ENCODE data around the gene ZC3H18. TPM values are rescaled to one million over a fixed set of nuclear protein-coding genes. Genes with fewer than 3 reads are reported as not detected.

Gene ZC3H18
- total RNA-seq, 1 donor from 2014 or later, result 18.4 TPM

DNA sequence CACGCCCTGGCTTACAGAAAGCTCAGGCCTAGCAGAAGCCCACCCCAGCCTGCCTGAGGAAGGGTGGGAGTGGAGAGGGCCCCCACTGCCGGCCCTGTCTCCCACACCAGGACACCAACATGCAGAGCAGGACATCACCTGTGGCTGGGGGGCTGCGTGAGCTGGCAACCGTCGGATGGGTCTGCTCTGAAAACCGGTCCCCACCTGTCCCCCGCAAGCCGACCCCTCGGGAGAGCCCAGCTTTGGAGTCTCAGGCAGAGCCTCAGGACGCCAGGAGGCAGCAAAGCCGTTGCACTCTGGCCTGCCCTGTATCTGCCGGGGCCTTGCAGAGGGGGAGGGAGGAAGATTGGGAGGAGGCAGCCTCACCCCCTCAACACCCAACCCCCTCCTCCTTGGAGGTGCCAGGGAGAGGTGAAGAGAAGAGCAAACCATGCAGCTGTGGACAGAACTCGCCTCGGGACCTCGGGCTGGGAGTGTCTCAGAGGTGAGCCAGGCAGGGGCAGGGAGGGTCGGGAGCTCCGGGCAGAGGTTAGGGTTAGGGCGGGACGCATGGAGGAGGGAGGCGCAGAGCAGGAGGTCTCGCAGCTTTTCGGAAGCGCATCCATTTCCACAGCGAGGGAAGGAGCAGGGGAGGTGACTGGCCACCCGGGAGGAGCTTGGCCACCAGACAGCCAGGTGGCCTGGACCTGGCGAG is 30.4 kb upstream of the ZC3H18 start:
- no peak for DNase-seq (ENCODE audit: extremely low spot score in 2 of 2)
- intact Hi-C loops (cut with DNase I), result no loop called here
- Histone ChIP-seq H3K4me1 (peaks cover 10% of the 10 kb centered on the region), H3K4me3 (no peak overlapping the region), H3K27me3 (no peaks in the 10 kb centered on the region), H3K9me3 (no peaks in the 10 kb centered on the region), H3K27ac (no peak overlapping the region), H3K36me3 (no peaks in the 10 kb centered on the region)
- TF ChIP-seq POLR2A (IDR thresholded peaks at IDR 0.05) (no peak), POLR2AphosphoS5 (IDR thresholded peaks at IDR 0.05; ENCODE audit: insufficient read depth in 1 of 2, low read depth in 1 of 2) (no peak)
- TF ChIP-seq, protein P1, sequence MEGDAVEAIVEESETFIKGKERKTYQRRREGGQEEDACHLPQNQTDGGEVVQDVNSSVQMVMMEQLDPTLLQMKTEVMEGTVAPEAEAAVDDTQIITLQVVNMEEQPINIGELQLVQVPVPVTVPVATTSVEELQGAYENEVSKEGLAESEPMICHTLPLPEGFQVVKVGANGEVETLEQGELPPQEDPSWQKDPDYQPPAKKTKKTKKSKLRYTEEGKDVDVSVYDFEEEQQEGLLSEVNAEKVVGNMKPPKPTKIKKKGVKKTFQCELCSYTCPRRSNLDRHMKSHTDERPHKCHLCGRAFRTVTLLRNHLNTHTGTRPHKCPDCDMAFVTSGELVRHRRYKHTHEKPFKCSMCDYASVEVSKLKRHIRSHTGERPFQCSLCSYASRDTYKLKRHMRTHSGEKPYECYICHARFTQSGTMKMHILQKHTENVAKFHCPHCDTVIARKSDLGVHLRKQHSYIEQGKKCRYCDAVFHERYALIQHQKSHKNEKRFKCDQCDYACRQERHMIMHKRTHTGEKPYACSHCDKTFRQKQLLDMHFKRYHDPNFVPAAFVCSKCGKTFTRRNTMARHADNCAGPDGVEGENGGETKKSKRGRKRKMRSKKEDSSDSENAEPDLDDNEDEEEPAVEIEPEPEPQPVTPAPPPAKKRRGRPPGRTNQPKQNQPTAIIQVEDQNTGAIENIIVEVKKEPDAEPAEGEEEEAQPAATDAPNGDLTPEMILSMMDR (IDR thresholded peaks at IDR 0.05), result no peak

DNA sequence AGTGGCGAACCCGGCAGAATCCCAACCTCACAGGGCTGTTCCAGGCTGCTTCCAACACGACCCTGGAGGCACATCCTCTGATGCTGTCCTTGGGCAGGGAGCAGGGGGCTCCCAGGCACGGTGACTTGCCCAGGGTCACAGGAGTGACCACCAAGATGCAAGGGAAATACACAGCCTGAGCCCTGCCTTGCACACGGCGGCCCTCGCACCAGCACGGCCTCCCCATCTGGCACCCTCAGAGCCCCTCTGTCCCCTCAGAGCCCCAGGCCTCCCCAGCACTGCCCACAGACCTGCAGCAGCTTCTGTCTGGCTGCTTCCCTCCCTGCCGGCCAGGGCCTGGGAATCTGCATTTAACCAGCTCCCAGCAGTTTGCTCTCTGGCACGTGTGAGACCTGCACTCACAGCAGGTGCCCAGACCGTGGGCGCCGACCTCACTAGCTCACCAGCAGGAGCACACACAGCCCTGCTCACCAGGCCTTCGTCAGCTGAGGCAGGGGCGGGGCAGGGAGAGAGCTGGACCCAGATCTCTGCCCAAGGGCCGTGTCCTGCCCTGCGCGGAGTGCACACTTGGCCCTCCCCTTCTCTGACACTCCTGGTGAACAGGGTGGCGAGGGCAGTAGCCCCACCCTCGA is 29.7 kb upstream of the ZC3H18 start:
- TF ChIP-seq POLR2A (IDR thresholded peaks at IDR 0.05), result no peak
- TF ChIP-seq, protein P1 (IDR thresholded peaks at IDR 0.05), result no peak
- no peak for TF ChIP-seq POLR2AphosphoS5 (IDR thresholded peaks at IDR 0.05; ENCODE audit: insufficient read depth in 1 of 2, low read depth in 1 of 2)
- peaks cover 3% of the 10 kb centered on the region for H3K4me1 ChIP-seq
- no peak for DNase-seq (ENCODE audit: extremely low spot score in 2 of 2)
- H3K36me3 ChIP-seq, result no peaks in the 10 kb centered on the region
- intact Hi-C loops (cut with DNase I), result no loop called here
- H3K27ac ChIP-seq, result no peak overlapping the region
- H3K27me3 ChIP-seq, result no peaks in the 10 kb centered on the region
- no peak overlapping the region for H3K4me3 ChIP-seq
- H3K9me3 ChIP-seq, result no peaks in the 10 kb centered on the region

DNA sequence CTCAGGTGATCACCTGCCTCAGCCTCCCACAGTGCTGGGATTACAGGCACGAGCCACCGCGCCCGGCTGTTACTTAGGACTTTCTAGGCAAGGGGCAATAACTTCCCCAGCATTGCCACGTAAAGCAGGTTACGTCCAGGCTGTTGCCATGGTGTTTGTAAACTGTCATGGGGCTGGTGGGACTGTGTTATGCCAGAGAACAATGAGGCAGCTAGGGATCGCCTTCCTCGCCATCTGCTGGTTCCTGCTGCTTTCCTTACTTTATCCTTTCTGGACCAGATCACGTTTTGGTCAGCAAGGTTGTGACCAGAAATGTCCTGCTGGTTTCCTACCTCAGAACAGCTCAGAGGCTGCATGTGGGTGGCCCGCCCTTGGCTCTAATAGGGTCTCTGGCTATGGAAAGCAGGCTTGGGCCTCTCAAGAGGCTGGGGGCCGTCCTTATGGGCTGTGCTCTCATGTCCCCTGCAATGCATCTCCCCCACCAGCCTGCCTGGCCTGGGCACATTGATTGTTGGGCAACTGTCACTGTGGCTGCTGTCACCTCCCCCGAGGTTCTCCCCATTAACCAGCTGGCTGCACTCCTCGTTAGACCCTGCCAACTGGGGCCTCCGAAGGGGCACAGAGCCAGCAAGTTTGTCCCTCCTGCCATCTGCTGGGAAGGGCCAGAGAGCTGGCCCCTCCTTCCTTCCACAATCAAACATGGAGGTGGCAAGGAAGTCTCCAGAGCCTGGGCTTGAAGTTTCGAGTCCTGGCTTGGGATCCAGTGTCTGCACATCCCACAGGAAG is 28.2 kb upstream of the ZC3H18 start:
- H3K27me3 ChIP-seq, result peaks cover 6% of the 10 kb centered on the region
- no peaks in the 10 kb centered on the region for H3K36me3 ChIP-seq
- DNase-seq (ENCODE audit: extremely low spot score in 2 of 2), result no peak
- TF ChIP-seq, protein P1 (IDR thresholded peaks at IDR 0.05), result no peak
- TF ChIP-seq POLR2A (IDR thresholded peaks at IDR 0.05) (no peak), POLR2AphosphoS5 (IDR thresholded peaks at IDR 0.05; ENCODE audit: insufficient read depth in 1 of 2, low read depth in 1 of 2) (no peak)
- H3K4me3 ChIP-seq, result no peak overlapping the region
- intact Hi-C loops (cut with DNase I), result no loop called here
- no peak overlapping the region for H3K27ac ChIP-seq
- H3K9me3 ChIP-seq, result no peaks in the 10 kb centered on the region
- H3K4me1 ChIP-seq, result no peaks in the 10 kb centered on the region

DNA sequence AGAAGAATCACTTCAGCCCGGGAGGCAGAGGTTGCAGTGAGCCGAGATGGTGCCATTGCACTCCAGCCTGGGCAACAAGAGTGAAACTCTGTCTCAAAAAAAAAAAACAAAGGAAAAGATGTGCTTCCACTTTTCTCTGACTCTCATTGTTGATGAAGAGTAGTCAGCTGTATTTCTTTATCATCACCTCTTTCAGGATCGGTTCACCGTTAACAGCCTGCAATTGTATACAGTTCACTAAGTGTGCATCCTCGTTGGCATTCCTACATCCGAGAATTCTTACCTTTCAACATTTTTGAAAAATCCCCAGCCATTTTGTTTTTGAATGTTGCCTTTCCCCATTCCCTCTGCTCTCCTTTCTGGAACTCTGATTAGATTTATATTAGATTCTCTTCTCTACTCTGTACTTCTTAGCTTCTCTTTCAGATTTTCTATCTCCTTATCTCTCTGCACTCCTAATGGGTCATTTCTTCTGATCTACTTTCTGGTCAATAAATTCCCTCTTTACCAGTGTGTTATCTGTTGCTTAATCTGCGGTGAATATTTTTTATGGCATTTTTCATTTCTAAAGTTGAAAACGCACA is 26.9 kb upstream of the ZC3H18 start:
- TF ChIP-seq POLR2A (IDR thresholded peaks at IDR 0.05) (no peak), POLR2AphosphoS5 (IDR thresholded peaks at IDR 0.05; ENCODE audit: insufficient read depth in 1 of 2, low read depth in 1 of 2) (no peak)
- TF ChIP-seq, protein P1 (IDR thresholded peaks at IDR 0.05), result no peak
- no peak overlapping the region for H3K27ac ChIP-seq
- no peaks in the 10 kb centered on the region for H3K36me3 ChIP-seq
- H3K9me3 ChIP-seq, result no peaks in the 10 kb centered on the region
- DNase-seq (ENCODE audit: extremely low spot score in 2 of 2), result no peak
- intact Hi-C loops (cut with DNase I), result no loop called here
- H3K4me1 ChIP-seq, result no peaks in the 10 kb centered on the region
- H3K27me3 ChIP-seq, result peaks cover 6% of the 10 kb centered on the region
- no peak overlapping the region for H3K4me3 ChIP-seq
